IMR-90 (cell line): ENCODE measurements around the gene SIKE1. TPM values are rescaled to one million over a fixed set of nuclear protein-coding genes. Genes with fewer than 3 reads are reported as not detected.

ENCODE experiments used
- ATAC-seq: fragments of 200-7000 bp; cut with Tn5 transposase; 2 replicates; pipeline ENCODE4 v1.9.1; 2020; ENCODE audit warnings: low read depth, mild to moderate bottlenecking, moderate library complexity
- BruUV-seq: library from RNA; stranded (reverse); fragments of 400-500 nt; replicated peaks from 2 replicates; lab custom pipeline; 2021; lab: Mats Ljungman, UMichigan
- CTCF ChIA-PET: fragments of 300-600 bp; formaldehyde crosslinking; extraction: SDS; loops from one replicate; lab custom pipeline; 2021; ENCODE audit warnings: antibody characterized with exemption; lab: Yijun Ruan, JAX
- POLR2A ChIA-PET: fragments of 300-600 bp; sonication (Branson Sonifier 250); formaldehyde crosslinking; loops from one replicate; lab custom pipeline; 2022; ENCODE audit warnings: antibody characterized with exemption; ENCODE audit not compliant: unreplicated experiment; lab: Charles Lee
- DNase-seq: peaks from one replicate; pipeline ENCODE4 v3.0.0; 2013
- H2AFZ ChIP-seq: replicated peaks from 2 replicates; pipeline ENCODE3; 2013; ENCODE audit warnings: low read length, mild to moderate bottlenecking; ENCODE audit not compliant: poor library complexity
- H2AK5ac ChIP-seq: 2 replicates; pipeline ENCODE4 v1.6.1; 2013; ENCODE audit warnings: low read depth, low read length, inconsistent platforms
- H2AK9ac ChIP-seq: replicated peaks from 2 replicates; pipeline ENCODE3; 2013; ENCODE audit warnings: mild to moderate bottlenecking, low read depth, low read length, moderate library complexity; ENCODE audit not compliant: poor library complexity
- H2BK120ac ChIP-seq: 2 replicates; pipeline ENCODE4 v1.6.1; 2013; ENCODE audit warnings: low read depth, low read length, inconsistent platforms
- H2BK15ac ChIP-seq: 3 replicates; pipeline ENCODE4 v1.6.1; 2013; ENCODE audit warnings: low read depth, low read length, inconsistent platforms
- H2BK20ac ChIP-seq: 2 replicates; pipeline ENCODE4 v1.6.1; 2013; ENCODE audit warnings: low read depth, mild to moderate bottlenecking, inconsistent platforms, low read length, moderate library complexity
- H2BK5ac ChIP-seq: 2 replicates; pipeline ENCODE4 v1.6.1; 2013; ENCODE audit warnings: mild to moderate bottlenecking, low read depth, low read length, inconsistent platforms; ENCODE audit not compliant: poor library complexity, severe bottlenecking
- H3K14ac ChIP-seq: replicated peaks from 2 replicates; pipeline ENCODE4 v1.6.1; 2013; ENCODE audit warnings: low read depth, low read length, inconsistent platforms
- H3K18ac ChIP-seq: 2 replicates; pipeline ENCODE4 v1.6.1; 2013; ENCODE audit warnings: low read depth, low read length, control low read depth
- H3K23ac ChIP-seq: 2 replicates; pipeline ENCODE4 v1.6.1; 2013; ENCODE audit warnings: low read depth, low read length, inconsistent platforms
- H3K27ac ChIP-seq: 2 replicates; pipeline ENCODE4 v1.5.1; 2013; ENCODE audit warnings: mild to moderate bottlenecking, control low read depth, low read length; ENCODE audit not compliant: insufficient read depth
- H3K27me3 ChIP-seq: 2 replicates; pipeline ENCODE4 v1.6.1; 2013; ENCODE audit warnings: low read length; ENCODE audit not compliant: control insufficient read depth, insufficient read depth
- H3K36me3 ChIP-seq: 2 replicates; pipeline ENCODE4 v1.6.1; 2013; ENCODE audit warnings: low read length, mixed read lengths; ENCODE audit not compliant: control insufficient read depth, insufficient read depth
- H3K4ac ChIP-seq: 2 replicates; pipeline ENCODE4 v1.6.1; 2013; ENCODE audit warnings: low read depth, low read length, inconsistent platforms
- H3K4me1 ChIP-seq: 2 replicates; pipeline ENCODE4 v1.6.1; 2013; ENCODE audit warnings: low read length, mixed read lengths; ENCODE audit not compliant: control insufficient read depth, insufficient read depth
- H3K4me2 ChIP-seq: 2 replicates; pipeline ENCODE4 v1.6.1; 2013; ENCODE audit warnings: low read depth, mild to moderate bottlenecking, control low read depth, low read length, moderate library complexity
- H3K4me3 ChIP-seq: 2 replicates; pipeline ENCODE4 v1.5.1; 2013; ENCODE audit warnings: low read depth, mild to moderate bottlenecking, control low read depth, low read length, moderate library complexity; ENCODE audit not compliant: insufficient read depth
- H3K56ac ChIP-seq: 2 replicates; pipeline ENCODE4 v1.6.1; 2013; ENCODE audit warnings: low read length, inconsistent platforms; ENCODE audit not compliant: insufficient read depth; ENCODE audit errors: extremely low read depth
- H3K79me1 ChIP-seq, 2 experiments: 2 replicates each; pipeline ENCODE4 v1.6.1; 2013; ENCODE audit warnings: low read length in 2 of 2, inconsistent platforms in 1 of 2, low read depth in 1 of 2
- H3K9ac ChIP-seq: 2 replicates; pipeline ENCODE4 v1.6.1; 2013; ENCODE audit warnings: low read depth, low read length, control low read depth
- H3K9me1 ChIP-seq: 2 replicates; pipeline ENCODE4 v1.6.1; 2013; ENCODE audit warnings: low read length, inconsistent platforms; ENCODE audit not compliant: insufficient read depth
- H3K9me3 ChIP-seq: 2 replicates; pipeline ENCODE4 v1.6.1; 2013; ENCODE audit warnings: low read length; ENCODE audit not compliant: control insufficient read depth, insufficient read depth
- H4K20me1 ChIP-seq: 2 replicates; pipeline ENCODE4 v1.6.1; 2013; ENCODE audit warnings: low read length, inconsistent platforms; ENCODE audit not compliant: insufficient read depth
- H4K5ac ChIP-seq: 2 replicates; pipeline ENCODE4 v1.6.1; 2013; ENCODE audit warnings: mild to moderate bottlenecking, low read depth, low read length, control low read depth
- H4K8ac ChIP-seq, 2 experiments: 2 replicates each; pipeline ENCODE4 v1.6.1; 2013; ENCODE audit warnings: low read depth in 2 of 2, low read length in 2 of 2, control low read depth in 1 of 2, inconsistent platforms in 1 of 2
- H4K91ac ChIP-seq: 2 replicates; pipeline ENCODE4 v1.6.1; 2013; ENCODE audit warnings: low read depth, low read length, inconsistent platforms; ENCODE audit not compliant: insufficient read depth
- BHLHE40 ChIP-seq: fragments of 150-350 bp; IDR thresholded peaks from 2 replicates; pipeline ENCODE4 v1.6.1; 2016; ENCODE audit warnings: mild to moderate bottlenecking, low read depth, low read length
- FOS ChIP-seq: fragments of 150-350 bp; IDR thresholded peaks from 2 replicates; pipeline ENCODE4 v1.6.1; 2016; ENCODE audit warnings: low read depth, low read length
- MAFK ChIP-seq: IDR thresholded peaks from 2 replicates; pipeline ENCODE4 v1.6.1; 2012; ENCODE audit warnings: low read depth, low read length, improper control_type of control experiment
- MAZ ChIP-seq: IDR thresholded peaks from 2 replicates; pipeline ENCODE4 v1.6.1; 2012; ENCODE audit warnings: low read depth, mild to moderate bottlenecking, low read length, improper control_type of control experiment, moderate library complexity, borderline replicate concordance
- NFE2L2 ChIP-seq: fragments of 150-350 bp; IDR thresholded peaks from 2 replicates; pipeline ENCODE4 v1.6.1; 2016; ENCODE audit warnings: low read depth, mild to moderate bottlenecking, low read length
- RCOR1 ChIP-seq: IDR thresholded peaks from 2 replicates; pipeline ENCODE4 v1.6.1; 2012; ENCODE audit warnings: mild to moderate bottlenecking, low read length, improper control_type of control experiment; ENCODE audit not compliant: insufficient replicate concordance
- dilution Hi-C: fragments of 300-500 bp; cut with HindIII; formaldehyde crosslinking; loops from one replicate; pipeline ENCODE4 v1.14.3; 2018; ENCODE audit warnings: low sequenced_read_pairs; ENCODE audit not compliant: unreplicated experiment
- in situ Hi-C: fragments of 300-500 bp; cut with MboI; formaldehyde crosslinking; loops from 3 replicates; pipeline ENCODE4 v1.14.3; 2019; ENCODE audit warnings: low sequenced_read_pairs, inconsistent platforms, mixed read lengths
- intact Hi-C: fragments of 100-400 bp; cut with micrococcal nuclease; formaldehyde crosslinking; loops from 2 replicates; pipeline ENCODE4 v1.10.0; 2022
- polyA plus RNA-seq, 3 experiments: library from polyadenylated mRNA; depleted of rRNA; stranded (reverse); fragments of >200 nt; gene quantifications; 2 replicates each; pipeline ENCODE4 v1.2.3, GENCODE V29; 2012; ENCODE audit warnings: low replicate concordance in 1 of 3
- total RNA-seq: library from RNA; depleted of rRNA; stranded (reverse); fragments of >200 nt; gene quantifications from 2 replicates; pipeline ENCODE4 v1.2.3, GENCODE V29; 2012
- TF ChIP-seq, protein P1 (sequence below): conservative IDR thresholded peaks from 2 replicates; pipeline ENCODE4 v1.5.1; 2012; ENCODE audit warnings: mild to moderate bottlenecking, low read depth, low read length, improper control_type of control experiment

The SIKE1 gene
- total and polyA plus RNA-seq, 2 of the 4 experiments (the other 2 are of a cell fraction) = 20.9 to 49.1 TPM

- Histone ChIP-seq H2AFZ (no peak overlapping the region), H4K5ac (no peak overlapping the region), H3K56ac (no peak overlapping the region), H3K79me1 (no peaks in the 10 kb centered on the region), H2AK5ac (no peak overlapping the region), H3K23ac (no peak overlapping the region), H3K27me3 (no peaks in the 10 kb centered on the region), H2BK20ac (no peak overlapping the region), H3K27ac (no peak overlapping the region), H2AK9ac (no peak overlapping the region), H3K4me3 (no peak overlapping the region), H3K9me3 (no peaks in the 10 kb centered on the region), H2BK5ac (no peak overlapping the region), H2BK120ac (no peak overlapping the region), H3K9ac (no peak overlapping the region), H4K8ac (no peak overlapping the region), H3K18ac (no peak overlapping the region), H2BK15ac (no peak overlapping the region), H4K20me1 (no peaks in the 10 kb centered on the region), H3K36me3 (no peaks in the 10 kb centered on the region), H3K4me1 (no peaks in the 10 kb centered on the region), H4K91ac (no peak overlapping the region), H3K14ac (no peak overlapping the region), H3K9me1 (no peaks in the 10 kb centered on the region), H3K4ac (no peak overlapping the region), H3K4me2 (no peak overlapping the region)
- intact Hi-C loops (no loop called here), in situ Hi-C loops (no loop called here), dilution Hi-C loops (no loop called here)
- ChIA-PET POLR2A (no interaction called here), CTCF (no interaction called here)
- ATAC-seq = no peak
- DNase-seq = no peak
- TF ChIP-seq MAFK (no peak), MAZ (no peak), NFE2L2 (no peak), FOS (no peak), BHLHE40 (no peak), RCOR1 (no peak)
- TF ChIP-seq, protein P1, sequence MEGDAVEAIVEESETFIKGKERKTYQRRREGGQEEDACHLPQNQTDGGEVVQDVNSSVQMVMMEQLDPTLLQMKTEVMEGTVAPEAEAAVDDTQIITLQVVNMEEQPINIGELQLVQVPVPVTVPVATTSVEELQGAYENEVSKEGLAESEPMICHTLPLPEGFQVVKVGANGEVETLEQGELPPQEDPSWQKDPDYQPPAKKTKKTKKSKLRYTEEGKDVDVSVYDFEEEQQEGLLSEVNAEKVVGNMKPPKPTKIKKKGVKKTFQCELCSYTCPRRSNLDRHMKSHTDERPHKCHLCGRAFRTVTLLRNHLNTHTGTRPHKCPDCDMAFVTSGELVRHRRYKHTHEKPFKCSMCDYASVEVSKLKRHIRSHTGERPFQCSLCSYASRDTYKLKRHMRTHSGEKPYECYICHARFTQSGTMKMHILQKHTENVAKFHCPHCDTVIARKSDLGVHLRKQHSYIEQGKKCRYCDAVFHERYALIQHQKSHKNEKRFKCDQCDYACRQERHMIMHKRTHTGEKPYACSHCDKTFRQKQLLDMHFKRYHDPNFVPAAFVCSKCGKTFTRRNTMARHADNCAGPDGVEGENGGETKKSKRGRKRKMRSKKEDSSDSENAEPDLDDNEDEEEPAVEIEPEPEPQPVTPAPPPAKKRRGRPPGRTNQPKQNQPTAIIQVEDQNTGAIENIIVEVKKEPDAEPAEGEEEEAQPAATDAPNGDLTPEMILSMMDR = no peak
- BruUV-seq = no TSS peak
Observed at GRCh38 chr1:114821978-114822377, 41.5 kb upstream of the SIKE1 start.
